MCF 10A (cell line): ENCODE measurements around the gene ACAP2. TPM values are rescaled to one million over a fixed set of nuclear protein-coding genes. Genes with fewer than 3 reads are reported as not detected.

Experiments
- BruUV-seq: library from RNA; stranded (reverse); fragments of 400-500 nt; replicated peaks from 2 replicates; lab custom pipeline; 2021; lab: Mats Ljungman, UMichigan
- CTCF ChIA-PET: fragments of 300-600 bp; sonication (Branson Sonifier 250); formaldehyde crosslinking; extraction: SDS; loops from one replicate; lab custom pipeline; 2021; ENCODE audit warnings: antibody characterized with exemption, inconsistent platforms; lab: Yijun Ruan, JAX
- POLR2A ChIA-PET: fragments of 300-600, 350-650 bp; sonication (Branson Sonifier 250); formaldehyde crosslinking; extraction: SDS; loops from one replicate; lab custom pipeline; 2020; ENCODE audit warnings: antibody characterized with exemption, inconsistent platforms; lab: Yijun Ruan, JAX
- DNase-seq: peaks from one replicate; pipeline ENCODE4 v3.0.0-alpha.2; 2018; ENCODE audit not compliant: unreplicated experiment
- H3K27ac Mint-ChIP-seq: one replicate; pipeline ENCODE4 v1.8.0; 2022; ENCODE audit warnings: mild to moderate bottlenecking, low read depth, mixed read lengths; ENCODE audit not compliant: unreplicated experiment
- H3K27me3 Mint-ChIP-seq: one replicate; pipeline ENCODE4 v1.8.0; 2022; ENCODE audit warnings: mixed read lengths; ENCODE audit not compliant: insufficient read depth, unreplicated experiment
- H3K36me3 Mint-ChIP-seq: one replicate; pipeline ENCODE4 v1.8.0; 2022; ENCODE audit warnings: mild to moderate bottlenecking, moderate library complexity, mixed read lengths; ENCODE audit not compliant: insufficient read depth, unreplicated experiment
- H3K4me1 Mint-ChIP-seq: one replicate; pipeline ENCODE4 v1.8.0; 2022; ENCODE audit warnings: mixed read lengths; ENCODE audit not compliant: insufficient read depth, unreplicated experiment
- H3K4me3 Mint-ChIP-seq: one replicate; pipeline ENCODE4 v1.8.0; 2022; ENCODE audit warnings: mild to moderate bottlenecking, moderate library complexity, mixed read lengths; ENCODE audit not compliant: unreplicated experiment
- H3K9me3 Mint-ChIP-seq: one replicate; pipeline ENCODE4 v1.8.0; 2022; ENCODE audit warnings: mixed read lengths; ENCODE audit not compliant: unreplicated experiment
- intact Hi-C: fragments of 100-400 bp; cut with micrococcal nuclease; formaldehyde crosslinking; loops from 2 replicates; pipeline ENCODE4 v1.14.1; 2022
- total RNA-seq: library from RNA; stranded (reverse); gene quantifications from 2 replicates; pipeline ENCODE4 v1.2.3, GENCODE V29; 2022
- TF ChIP-seq, protein P1 (sequence below): fragments of 200-600 bp; IDR thresholded peaks from one replicate; pipeline ENCODE4 v1.8.0; 2022; ENCODE audit warnings: antibody characterized with exemption, mild to moderate bottlenecking; ENCODE audit not compliant: unreplicated experiment

ACAP2 gene
- total RNA-seq, 1 experiment from 2014 or later, result 53.2 TPM

DNA sequence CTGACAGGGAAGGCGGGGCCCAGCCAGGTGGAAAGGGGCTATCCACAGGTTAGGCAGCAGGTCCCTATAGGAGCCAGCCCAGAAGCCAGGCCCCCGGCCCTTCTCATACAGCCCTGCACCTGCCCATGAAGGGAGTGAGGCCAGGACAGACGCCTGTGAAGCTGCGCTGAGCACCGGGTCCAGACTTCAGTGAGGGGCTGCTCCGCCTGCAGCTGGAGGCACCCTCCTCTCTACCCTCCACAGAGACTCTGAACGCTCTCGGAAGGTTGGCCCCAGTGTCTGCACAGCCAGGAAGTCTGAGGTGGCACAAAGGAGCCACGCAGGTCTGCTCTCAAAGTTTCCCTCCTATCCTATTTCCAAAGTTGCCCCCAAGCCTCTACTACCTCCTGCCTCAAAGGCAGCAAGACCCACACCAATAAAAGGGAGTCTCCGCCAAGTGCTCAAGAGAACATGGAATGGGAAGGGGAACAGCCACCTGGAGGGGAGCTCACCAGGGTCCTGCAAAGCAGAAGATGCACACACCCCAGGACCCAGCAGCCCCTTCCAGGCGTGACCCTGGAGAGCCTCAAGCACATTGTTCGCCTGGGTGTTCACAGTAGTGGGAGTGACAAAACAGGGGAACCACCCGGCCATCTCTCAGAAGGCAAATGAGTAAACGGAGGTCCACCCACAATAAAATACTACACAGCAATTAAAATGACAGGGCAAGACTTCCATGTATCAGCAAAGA lies 191.3 kb downstream of the ACAP2 start:
- intact Hi-C loops, result no loop called here
- BruUV-seq, result no TSS peak
- H3K9me3 Mint-ChIP-seq, result no peaks in the 10 kb centered on the region

DNA sequence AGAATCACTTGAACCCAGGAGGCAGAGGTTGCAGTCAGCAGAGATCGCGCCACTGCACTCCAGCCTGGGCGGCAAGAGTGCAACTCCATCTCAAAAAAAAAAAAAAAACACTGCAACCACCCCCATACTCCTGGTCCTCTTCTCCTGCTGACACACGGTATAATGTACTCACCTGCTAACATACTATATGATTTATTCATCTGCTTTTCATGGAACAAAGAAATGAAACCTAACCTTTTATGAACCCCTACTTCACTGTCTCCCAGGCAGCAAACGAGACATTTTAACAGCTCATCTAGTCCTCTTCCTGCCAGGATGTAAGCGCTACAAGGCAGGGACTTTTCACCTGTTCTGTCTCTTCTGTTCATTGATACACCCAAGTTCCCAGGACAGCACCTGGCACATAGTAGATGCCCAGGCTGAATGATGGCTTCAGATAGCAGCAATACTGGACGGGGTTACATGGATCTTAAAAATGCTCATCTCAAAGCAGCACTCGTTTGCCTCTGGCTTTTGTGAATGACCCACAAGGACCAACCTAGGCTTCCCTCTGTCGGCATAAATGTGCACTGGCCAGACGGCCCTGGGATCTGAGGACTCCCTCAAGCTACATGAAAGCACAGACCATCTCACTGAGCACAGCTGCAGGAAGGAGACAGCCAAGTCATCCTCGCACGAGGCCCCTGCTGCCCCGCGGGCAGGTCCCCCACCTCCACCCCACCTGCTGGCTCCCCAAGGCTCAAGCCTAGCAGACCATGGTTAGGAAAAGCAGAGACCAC lies 192.2 kb downstream of the ACAP2 start:
- intact Hi-C loops, result no loop called here
- Mint-ChIP-seq H3K27me3 (no peaks in the 10 kb centered on the region), H3K4me1 (no peaks in the 10 kb centered on the region), H3K4me3 (no peak overlapping the region), H3K36me3 (no peaks in the 10 kb centered on the region), H3K9me3 (no peaks in the 10 kb centered on the region), H3K27ac (no peak overlapping the region)
- TF ChIP-seq, protein P1, sequence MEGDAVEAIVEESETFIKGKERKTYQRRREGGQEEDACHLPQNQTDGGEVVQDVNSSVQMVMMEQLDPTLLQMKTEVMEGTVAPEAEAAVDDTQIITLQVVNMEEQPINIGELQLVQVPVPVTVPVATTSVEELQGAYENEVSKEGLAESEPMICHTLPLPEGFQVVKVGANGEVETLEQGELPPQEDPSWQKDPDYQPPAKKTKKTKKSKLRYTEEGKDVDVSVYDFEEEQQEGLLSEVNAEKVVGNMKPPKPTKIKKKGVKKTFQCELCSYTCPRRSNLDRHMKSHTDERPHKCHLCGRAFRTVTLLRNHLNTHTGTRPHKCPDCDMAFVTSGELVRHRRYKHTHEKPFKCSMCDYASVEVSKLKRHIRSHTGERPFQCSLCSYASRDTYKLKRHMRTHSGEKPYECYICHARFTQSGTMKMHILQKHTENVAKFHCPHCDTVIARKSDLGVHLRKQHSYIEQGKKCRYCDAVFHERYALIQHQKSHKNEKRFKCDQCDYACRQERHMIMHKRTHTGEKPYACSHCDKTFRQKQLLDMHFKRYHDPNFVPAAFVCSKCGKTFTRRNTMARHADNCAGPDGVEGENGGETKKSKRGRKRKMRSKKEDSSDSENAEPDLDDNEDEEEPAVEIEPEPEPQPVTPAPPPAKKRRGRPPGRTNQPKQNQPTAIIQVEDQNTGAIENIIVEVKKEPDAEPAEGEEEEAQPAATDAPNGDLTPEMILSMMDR, result no peak
- POLR2A ChIA-PET, result interaction anchor here (0.6 to 0.7 kb wide), 2 partner anchors 374 to 578 kb away, joined by 3 to 4 read pairs; no protein-coding TSS in a partner anchor
- CTCF ChIA-PET, result interaction anchor here (1.0 kb wide), 1 partner anchor 8 kb away, joined by 4 read pairs; no protein-coding TSS in a partner anchor
- no TSS peak for BruUV-seq
- DNase-seq, result no peak

More for the DNA sequence above, 191.3 kb downstream of the ACAP2 start:
- DNase-seq, result no peak
- ChIA-PET CTCF (interaction anchor here (0.7 kb wide), 1 partner anchor 913 kb away, joined by 4 read pairs; no protein-coding TSS in a partner anchor), POLR2A (no interaction called here)
- Mint-ChIP-seq H3K36me3 (no peaks in the 10 kb centered on the region), H3K4me1 (no peaks in the 10 kb centered on the region), H3K4me3 (no peak overlapping the region), H3K27ac (no peak overlapping the region), H3K27me3 (no peaks in the 10 kb centered on the region)
- TF ChIP-seq, protein P1, result no peak

DNA sequence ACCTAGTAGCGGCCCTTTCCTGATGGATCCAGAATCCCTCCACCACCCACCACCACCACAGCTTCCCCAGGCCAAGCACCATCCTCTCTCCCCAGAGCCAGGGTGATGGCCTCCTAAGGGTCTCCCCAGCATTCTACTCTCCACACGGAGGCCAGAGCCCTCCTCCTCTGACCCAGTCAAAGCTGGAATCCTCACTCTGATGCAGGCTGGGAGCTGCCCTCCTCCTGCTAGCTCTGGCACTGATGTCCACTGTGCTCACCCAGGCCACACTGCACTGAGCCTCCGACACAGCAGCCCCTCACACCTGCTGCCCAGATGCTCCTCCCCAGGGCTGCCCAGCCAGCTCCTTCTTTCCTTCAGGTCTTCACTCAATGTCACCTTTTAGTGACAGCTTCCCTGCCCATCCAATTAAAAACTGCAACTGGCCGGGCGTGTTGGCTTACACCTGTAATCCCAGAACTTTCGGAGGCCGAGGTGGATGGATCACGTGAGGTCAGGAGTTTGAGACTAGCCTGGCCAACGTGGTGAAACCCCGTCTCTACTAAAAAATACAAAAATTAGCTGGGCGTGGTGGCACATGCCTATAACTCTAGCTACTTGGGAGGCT lies 192.9 kb downstream of the ACAP2 start:
- ChIA-PET POLR2A (interaction anchor here (0.6 to 0.7 kb wide), 3 partner anchors 81 to 577 kb away, joined by 3 to 4 read pairs (median 3); no protein-coding TSS in a partner anchor), CTCF (interaction anchor here (1.0 kb wide), 2 partner anchors 9 to 143 kb away, joined by 3 to 4 read pairs; no protein-coding TSS in a partner anchor)
- intact Hi-C loops, result no loop called here
- Mint-ChIP-seq H3K27me3 (no peaks in the 10 kb centered on the region), H3K9me3 (no peaks in the 10 kb centered on the region), H3K36me3 (no peaks in the 10 kb centered on the region), H3K27ac (no peak overlapping the region), H3K4me3 (no peak overlapping the region), H3K4me1 (no peaks in the 10 kb centered on the region)
- TF ChIP-seq, protein P1, result no peak
- BruUV-seq, result no TSS peak
- DNase-seq, result no peak
